ENCODE results near the gene TRIM71. TPM values are rescaled to one million over a fixed set of nuclear protein-coding genes. Genes with fewer than 3 reads are reported as not detected.
"Not testable (repeated sequence)": the region's sequence is repeated elsewhere in the genome, so short reads cannot be mapped to it uniquely, and the experiment has no call there.

TRIM71 gene
- total RNA-seq, 1 donor from 2014 or later: not detected

- no peak for DNase-seq (ENCODE audit: low spot score)
- intact Hi-C loops (cut with DNase I): no loop called here
Measured at GRCh38 chr3:32841341-32841740, 23.5 kb downstream of the TRIM71 start.

- DNase-seq (ENCODE audit: low spot score): no peak
- intact Hi-C loops (cut with DNase I): no loop called here
Measured at GRCh38 chr3:32841867-32842470, 24.2 kb downstream of the TRIM71 start.

GRCh38 chr3:32842531-32842931, 24.7 kb downstream of the TRIM71 start:
- no peak for DNase-seq (ENCODE audit: low spot score)
- intact Hi-C loops (cut with DNase I): no loop called here

- no peak for DNase-seq (ENCODE audit: low spot score)
- intact Hi-C loops (cut with DNase I): no loop called here
Measured at GRCh38 chr3:32842987-32843386, 25.2 kb downstream of the TRIM71 start.

- intact Hi-C loops (cut with DNase I): no loop called here
- no peak for DNase-seq (ENCODE audit: low spot score)
Measured at GRCh38 chr3:32843510-32844321, 25.9 kb downstream of the TRIM71 start.

GRCh38 chr3:32844322-32844654, 26.5 kb downstream of the TRIM71 start:
- intact Hi-C loops (cut with DNase I): no loop called here
- DNase-seq (ENCODE audit: low spot score): no peak

GRCh38 chr3:32844914-32845313, 27.1 kb downstream of the TRIM71 start:
- no peak for DNase-seq (ENCODE audit: low spot score)
- intact Hi-C loops (cut with DNase I): no loop called here

- DNase-seq (ENCODE audit: low spot score); intact Hi-C loops (cut with DNase I): not testable (repeated sequence)
Measured at GRCh38 chr3:32845546-32845945, 27.7 kb downstream of the TRIM71 start.

GRCh38 chr3:32847045-32847444, 29.2 kb downstream of the TRIM71 start:
- intact Hi-C loops (cut with DNase I); DNase-seq (ENCODE audit: low spot score): not testable (repeated sequence)

GRCh38 chr3:32847528-32847927, 29.7 kb downstream of the TRIM71 start:
- no peak for DNase-seq (ENCODE audit: low spot score)
- intact Hi-C loops (cut with DNase I): no loop called here

GRCh38 chr3:32848215-32848614, 30.4 kb downstream of the TRIM71 start:
- intact Hi-C loops (cut with DNase I): no loop called here
- no peak for DNase-seq (ENCODE audit: low spot score)

- no peak for DNase-seq (ENCODE audit: low spot score)
- intact Hi-C loops (cut with DNase I): no loop called here
Measured at GRCh38 chr3:32849046-32849445, 31.2 kb downstream of the TRIM71 start.

- intact Hi-C loops (cut with DNase I): no loop called here
Measured at GRCh38 chr3:32850226-32850625, 32.4 kb downstream of the TRIM71 start.

GRCh38 chr3:32850636-32851035, 32.8 kb downstream of the TRIM71 start:
- intact Hi-C loops (cut with DNase I): no loop called here
- no peak for DNase-seq (ENCODE audit: low spot score)

More at GRCh38 chr3:32850226-32850625, 32.4 kb downstream of the TRIM71 start:
- no peak for DNase-seq (ENCODE audit: low spot score)

GRCh38 chr3:32852146-32852545, 34.3 kb downstream of the TRIM71 start:
- DNase-seq (ENCODE audit: low spot score): no peak
- intact Hi-C loops (cut with DNase I): no loop called here

GRCh38 chr3:32855350-32855953, 37.7 kb downstream of the TRIM71 start:
- no peak for DNase-seq (ENCODE audit: low spot score)
- intact Hi-C loops (cut with DNase I): no loop called here

- intact Hi-C loops (cut with DNase I): no loop called here
- no peak for DNase-seq (ENCODE audit: low spot score)
Measured at GRCh38 chr3:32856355-32856889, 38.6 kb downstream of the TRIM71 start.

GRCh38 chr3:32856901-32857507, 39.2 kb downstream of the TRIM71 start:
- no peak for DNase-seq (ENCODE audit: low spot score)
- intact Hi-C loops (cut with DNase I): no loop called here

- intact Hi-C loops (cut with DNase I): no loop called here
- no peak for DNase-seq (ENCODE audit: low spot score)
Measured at GRCh38 chr3:32857921-32858320, 40.1 kb downstream of the TRIM71 start.

- intact Hi-C loops (cut with DNase I): no loop called here
Measured at GRCh38 chr3:32859604-32860237, 41.9 kb downstream of the TRIM71 start.

More at GRCh38 chr3:32859604-32860237, 41.9 kb downstream of the TRIM71 start:
- no peak for DNase-seq (ENCODE audit: low spot score)
